GM21717 (cell line): ENCODE results near the gene AZU1.

Experiments
- ATAC-seq: cut with Tn5 transposase; IDR thresholded peaks from one replicate; pipeline ENCODE4 v1.9.1; 2021; ENCODE audit warnings: mild to moderate bottlenecking, moderate library complexity; ENCODE audit not compliant: unreplicated experiment

Gene AZU1

DNA sequence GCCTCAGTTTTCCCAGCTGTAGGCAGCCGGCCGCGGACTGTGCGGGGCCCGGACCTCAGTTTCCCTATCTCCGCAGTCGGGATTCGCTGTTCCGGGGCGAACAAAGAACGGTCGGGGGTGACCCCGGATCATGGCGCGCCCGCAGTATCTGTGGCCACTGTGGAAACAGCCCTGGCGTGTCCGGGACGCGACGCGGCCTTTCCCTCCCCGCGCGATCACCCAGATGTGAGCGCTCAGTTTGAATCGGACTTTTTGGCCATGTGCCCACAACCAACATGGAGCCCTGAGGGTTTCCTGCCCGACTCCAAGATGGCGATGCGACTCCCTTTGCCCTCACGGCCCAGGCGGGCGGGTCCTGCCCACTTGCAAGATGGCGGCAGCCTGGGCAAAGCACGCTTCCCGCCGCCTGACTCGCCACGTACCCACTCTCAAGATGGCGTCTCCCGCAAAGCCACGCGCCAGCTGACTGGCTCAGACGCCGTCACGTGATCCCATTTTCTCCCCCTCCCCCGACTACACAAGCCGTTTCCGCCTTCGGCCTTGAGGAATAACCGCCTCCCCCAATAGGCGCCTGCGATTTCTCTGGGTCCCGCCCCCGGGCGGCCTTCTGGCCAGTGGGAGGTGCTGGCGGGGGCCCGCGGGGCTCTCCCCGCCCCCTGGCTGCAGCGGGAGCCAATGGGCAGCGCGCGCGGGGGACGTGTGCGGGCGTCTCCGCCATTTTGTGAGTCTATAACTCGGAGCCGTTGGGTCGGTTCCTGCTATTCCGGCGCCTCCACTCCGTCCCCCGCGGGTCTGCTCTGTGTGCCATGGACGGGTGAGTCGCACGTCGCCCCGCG is 30.7 kb upstream of the AZU1 start, which contains the start of gene PTBP1:
PTBP1 (plus strand) TSS at position 761 of the 836 bp plus-strand sequence; CDS start at position 807, 46 bp downstream.
- peak; percentile 65 for ATAC-seq

GRCh38 chr19:797528-798414 is 29.9 kb upstream of the AZU1 start:
- ATAC-seq: peak; percentile 28

DNA sequence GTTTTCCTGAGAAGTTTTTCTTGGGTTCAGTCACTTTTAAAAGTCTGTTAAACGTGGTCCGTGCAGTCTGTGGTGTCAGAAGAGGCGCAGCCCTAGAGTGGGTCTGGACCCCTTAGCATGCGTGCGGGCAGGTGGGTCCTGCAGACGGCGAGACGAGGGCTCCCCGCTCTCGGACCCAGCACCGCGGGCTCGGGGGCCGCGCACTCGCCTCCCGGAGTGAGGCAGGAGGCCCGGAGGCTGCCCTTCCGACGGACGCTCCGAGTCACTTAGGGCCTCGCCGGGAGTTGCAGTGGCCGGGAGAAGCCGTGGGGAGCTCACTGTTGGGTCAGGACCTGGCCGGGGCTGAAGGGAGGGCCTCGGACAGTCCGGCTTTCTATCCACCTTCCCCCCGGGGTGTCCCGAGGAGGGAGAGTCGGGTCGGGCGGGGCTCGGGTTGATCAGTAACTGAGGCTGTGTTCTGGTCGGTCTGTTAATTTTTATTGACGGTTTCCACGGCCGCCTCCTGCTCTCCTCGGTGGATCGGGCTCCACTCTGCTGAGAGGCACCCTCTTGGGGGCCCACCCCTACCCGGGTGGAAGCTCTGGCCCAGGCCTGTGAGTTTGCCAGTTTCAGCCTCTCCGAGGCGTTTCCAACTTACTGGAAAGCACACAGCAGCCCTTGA is 29.1 kb upstream of the AZU1 start:
- no peak for ATAC-seq

DNA sequence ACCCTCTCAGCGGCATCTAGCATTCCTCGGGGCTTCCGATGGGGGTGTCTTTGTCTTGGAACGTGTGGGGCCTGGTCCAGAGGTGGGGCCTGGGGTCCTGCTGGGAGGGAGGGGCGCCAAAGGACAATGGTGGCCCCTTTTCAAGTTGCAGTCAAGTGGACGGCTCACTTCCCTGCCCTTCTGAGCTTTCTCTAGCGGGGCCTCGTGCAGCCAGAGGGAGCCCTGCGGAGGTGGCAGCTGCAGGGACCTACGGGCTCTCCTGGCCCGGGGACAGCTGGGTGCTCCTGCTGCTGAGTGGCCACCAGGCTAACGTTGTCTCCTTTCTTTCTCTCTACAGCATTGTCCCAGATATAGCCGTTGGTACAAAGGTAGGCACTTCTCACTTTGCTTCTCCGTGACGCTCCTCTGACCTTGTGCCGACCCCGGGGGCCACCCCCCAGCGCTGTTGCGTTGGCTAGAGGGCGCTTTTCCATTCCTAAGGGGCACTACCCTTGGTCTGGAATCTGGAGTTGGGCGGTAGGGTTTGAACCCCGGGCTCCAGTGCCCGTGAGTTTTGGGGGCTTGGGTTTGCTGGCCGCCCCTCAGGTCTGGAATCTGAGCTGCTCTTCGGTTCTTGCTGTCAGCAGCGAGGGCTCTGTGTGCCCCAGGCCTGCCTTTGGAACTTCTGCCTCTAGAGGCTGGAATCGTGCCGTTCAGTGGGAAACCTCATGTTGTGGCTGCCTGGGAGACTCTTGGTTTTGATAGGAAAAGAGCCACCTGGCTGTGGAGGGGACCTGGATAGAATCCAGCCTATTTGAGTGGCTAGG is 28.4 kb upstream of the AZU1 start:
- no peak for ATAC-seq

DNA sequence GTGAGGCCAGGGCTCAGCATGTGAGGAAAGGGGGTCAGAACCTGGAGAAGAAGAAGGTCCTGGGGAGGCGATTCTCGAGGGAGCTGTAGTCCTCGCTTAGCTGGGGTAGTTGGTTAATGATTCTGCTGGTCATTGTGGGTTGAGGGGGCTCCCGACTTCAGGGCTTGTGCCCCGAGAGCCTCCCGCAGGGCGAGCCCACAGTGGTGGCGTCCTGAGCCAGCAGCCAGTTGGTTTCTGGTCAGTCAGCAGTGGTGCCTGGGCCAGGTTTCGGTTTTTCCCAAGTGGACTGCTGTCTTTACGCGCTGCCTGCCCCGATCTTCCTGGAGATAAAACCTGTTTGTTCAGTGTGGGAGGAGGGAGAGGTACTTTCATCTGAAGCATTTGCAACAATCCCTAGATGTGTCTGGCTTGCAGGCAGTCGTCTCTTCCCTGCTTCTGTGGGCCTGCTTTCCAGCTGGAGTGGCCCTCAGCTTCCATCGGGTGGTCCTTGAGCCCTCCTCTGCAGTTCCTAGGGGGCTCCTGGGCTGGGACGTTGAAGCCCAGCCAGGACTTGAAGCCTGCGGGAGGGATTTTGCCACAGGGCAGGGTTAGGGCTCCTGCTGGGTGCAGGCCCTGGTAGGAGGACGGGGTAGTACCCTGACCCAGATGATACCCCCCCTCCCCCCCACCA is 27.1 kb upstream of the AZU1 start:
- ATAC-seq: no peak

DNA sequence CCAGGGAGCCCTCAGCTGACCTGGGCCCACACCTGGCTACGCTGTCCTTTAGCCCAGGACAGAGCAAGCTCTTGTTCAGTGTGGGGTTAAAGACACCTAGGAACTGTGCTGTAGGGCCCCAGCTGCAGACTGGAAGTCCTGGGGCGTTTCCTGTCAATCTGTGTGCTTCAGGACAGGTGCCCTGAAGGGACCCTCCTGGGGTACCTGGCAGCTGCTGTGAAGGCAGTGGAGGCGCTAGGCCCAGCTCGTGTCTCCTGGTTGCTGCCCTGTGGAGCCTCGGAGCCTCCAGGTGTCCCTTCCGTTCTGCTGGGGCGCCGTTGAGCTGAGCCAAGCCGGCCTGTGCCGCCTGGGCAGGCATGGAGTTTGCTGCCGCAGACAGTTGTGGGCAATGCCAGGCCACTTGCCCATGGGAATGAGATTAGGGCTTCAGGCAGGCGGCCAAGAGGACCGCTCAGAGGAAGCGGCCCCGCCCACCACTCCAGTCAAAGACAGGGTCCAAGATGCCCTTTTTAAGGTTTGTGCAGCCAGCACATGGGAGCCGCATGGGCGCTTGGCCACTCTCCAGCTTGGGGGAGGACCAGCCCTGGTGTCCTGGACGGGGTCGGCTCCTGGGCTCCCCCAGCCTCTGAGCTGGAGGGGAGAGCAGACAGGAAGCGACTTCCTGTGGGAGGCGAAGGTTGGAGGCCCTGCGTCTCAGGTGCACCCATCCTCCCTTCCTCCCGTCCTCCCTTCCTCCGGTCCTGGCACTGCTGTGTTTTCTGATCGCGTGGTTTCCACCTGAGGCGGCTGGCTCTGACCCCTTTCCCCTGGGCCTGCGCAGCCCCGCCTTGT is 26.4 kb upstream of the AZU1 start:
- no peak for ATAC-seq

DNA sequence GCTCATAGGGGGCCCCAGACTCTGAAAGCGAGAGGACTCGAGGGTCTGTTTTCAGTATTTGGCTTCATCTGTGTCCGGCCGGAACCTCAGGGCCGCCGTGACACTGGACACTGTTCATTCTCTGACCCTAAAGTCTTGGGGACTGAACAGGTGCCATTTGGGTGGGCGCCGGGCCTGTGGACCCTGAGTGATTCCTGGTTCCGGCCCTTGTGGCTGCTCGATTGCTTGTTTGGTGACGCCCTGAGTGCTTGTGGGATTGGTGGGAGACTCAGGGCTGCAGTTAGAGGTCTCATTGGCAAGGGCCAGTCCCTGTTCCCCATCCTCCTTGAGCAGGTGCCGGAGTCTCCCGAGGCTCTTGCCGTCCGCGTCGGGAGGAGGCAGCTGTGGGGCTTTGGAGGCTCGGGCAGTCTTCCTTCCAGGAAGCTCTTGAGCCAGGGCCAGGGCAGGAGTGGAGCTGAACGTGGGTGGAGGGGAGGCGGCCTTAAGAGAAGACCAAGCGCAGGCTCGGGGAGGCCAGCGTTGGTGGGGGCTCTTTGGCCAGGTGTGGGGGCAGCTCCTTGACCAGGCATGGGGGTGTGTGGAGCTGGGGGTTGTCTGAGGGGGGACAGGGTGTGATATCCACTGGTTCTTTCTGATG is 25.7 kb upstream of the AZU1 start:
- no peak for ATAC-seq

DNA sequence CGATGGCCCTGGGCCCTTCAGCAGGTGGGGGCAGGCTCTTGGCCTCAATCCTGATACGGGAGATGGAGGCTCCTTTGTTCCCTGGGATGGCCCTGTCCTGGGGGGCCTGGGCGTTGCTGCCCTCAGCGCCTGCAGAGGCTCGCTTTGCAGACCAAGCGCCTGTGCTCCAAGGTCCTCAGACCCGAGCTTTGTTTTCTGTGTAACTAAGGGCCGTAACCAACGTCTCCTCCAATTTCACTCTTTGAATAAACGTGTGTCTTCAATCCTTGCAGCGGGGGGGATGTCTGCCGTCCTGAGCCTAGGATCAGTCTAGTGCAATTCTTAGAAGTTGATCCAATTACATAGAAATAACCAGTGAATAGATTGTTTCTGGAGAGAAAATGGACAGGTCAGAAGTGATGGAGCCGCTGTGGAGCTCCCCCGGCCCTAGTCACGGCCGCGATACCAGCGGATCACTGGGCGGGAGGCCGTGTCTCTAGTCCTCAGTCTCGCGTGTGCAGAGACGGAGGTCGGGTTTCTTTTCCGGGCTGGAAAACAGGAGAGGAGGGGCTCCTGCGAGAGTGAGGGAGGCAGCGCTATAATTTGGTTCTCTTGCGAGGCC is 25.0 kb upstream of the AZU1 start:
- no peak for ATAC-seq

- no peak for ATAC-seq
Observed at GRCh38 chr19:803099-803561, 24.5 kb upstream of the AZU1 start.

DNA sequence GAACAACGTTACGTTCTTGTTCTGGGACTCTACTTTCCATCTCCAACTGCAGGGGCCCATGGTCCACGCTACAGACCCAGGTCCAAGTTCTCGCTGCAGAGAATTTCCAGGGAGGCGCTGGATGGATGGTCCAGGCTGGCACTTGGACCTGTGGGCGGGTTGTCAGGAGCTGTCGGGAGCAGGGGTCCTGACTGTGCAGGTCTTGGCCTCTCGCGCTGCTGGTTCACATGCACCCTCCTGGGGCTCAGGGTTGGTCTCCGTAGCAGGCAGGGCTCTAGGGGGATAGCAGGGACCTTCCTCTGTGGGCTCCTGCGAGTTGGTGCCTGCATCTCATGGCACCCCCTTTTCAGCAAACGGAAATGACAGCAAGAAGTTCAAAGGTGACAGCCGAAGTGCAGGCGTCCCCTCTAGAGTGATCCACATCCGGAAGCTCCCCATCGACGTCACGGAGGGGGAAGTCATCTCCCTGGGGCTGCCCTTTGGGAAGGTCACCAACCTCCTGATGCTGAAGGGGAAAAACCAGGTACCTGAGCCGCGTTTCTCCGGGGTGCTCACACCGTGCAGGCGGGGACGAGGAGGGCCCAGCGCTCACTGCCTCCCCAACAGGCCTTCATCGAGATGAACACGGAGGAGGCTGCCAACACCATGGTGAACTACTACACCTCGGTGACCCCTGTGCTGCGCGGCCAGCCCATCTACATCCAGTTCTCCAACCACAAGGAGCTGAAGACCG is 23.8 kb upstream of the AZU1 start:
- ATAC-seq: no peak

- ATAC-seq: no peak
Observed at GRCh38 chr19:804419-805165, 23.0 kb upstream of the AZU1 start.

DNA sequence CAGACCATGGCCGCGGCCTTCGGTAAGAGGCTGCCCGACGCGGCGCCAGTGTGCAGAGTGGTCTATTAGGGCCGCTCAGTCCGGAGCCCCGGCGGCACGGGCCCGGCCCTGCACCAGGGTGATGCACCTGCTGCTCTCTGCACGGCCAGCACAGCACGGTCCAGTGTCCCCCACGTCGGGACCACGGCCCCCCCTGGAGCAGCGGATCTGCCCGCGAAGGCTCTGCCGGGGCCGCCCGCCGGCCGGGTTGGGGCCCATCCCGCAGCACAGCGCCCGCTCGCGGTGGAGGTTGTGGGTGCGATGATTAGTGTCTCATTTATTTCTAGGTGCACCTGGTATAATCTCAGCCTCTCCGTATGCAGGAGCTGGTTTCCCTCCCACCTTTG is 22.5 kb upstream of the AZU1 start:
- no peak for ATAC-seq

- no peak for ATAC-seq
Observed at GRCh38 chr19:805600-806550, 21.8 kb upstream of the AZU1 start.

DNA sequence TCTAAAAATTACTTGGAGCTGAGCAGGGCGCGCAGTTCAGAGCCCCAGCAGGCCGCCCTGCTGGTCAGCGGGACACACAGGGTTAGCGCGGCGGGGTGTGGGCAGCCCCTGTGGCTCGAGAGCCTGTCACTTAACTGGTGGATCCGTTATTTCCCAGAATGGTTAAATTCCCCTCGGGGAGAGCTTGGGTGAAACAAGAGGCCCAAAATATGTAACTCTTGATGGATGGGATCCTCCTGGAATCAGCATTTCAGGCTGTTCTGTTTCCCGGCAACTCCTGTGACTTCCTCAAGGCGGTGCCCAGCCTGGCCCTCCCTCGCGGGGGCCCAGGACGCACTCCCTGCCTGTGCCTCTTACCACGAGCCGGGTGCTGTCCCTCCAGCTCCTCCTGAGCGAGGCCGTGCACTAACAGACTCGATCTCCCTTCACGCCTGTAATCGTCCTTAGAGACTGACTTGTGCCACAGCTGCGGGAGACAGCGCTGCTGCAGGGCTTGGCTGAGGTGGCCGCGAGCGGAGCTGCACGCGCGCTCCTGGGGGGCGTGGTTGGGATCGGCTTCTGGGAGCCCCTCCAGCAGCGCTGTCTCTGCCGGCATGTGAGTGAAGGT is 20.7 kb upstream of the AZU1 start:
- ATAC-seq: no peak
